ENCODE measurements around the gene FAM219B.
"Not testable (repeated sequence)": the region's sequence is repeated elsewhere in the genome, so short reads cannot be mapped to it uniquely, and the experiment has no call there.

FAM219B gene

GRCh38 chr15:74906450-74907162, at the start of gene FAM219B:
TSS of gene FAM219B (minus strand) at chr15:74906851. CDS start at chr15:74906800, 51 bp downstream.
- peak; percentile 81 for DNase-seq

- DNase-seq: peak; percentile 72
These were observed 49.4 kb upstream of the FAM219B start for GRCh38 chr15:74955796-74956647.

DNA sequence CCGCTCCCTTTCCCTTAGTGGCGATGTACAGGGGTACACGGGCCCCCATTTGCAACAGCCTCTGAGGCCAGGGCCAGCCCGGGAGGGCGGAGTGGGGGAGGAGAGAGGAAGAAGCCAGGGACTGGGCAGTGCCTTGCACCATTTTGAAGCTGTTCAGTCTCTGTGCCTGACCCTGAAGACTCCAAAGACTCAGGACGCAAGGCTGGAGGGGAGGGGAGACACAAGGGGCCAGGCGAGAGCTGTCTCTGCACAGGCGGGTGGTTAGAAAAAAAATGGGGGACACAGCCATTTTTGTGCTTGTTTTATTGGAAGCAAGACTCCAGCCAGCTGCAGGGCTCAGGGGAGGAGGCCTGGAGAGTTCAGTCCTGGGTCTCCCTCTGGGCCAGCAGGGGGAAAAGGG, 48.4 kb upstream of the FAM219B start:
- DNase-seq: no peak

GRCh38 chr15:74954515-74954914, 47.9 kb upstream of the FAM219B start:
- DNase-seq: no peak

DNA sequence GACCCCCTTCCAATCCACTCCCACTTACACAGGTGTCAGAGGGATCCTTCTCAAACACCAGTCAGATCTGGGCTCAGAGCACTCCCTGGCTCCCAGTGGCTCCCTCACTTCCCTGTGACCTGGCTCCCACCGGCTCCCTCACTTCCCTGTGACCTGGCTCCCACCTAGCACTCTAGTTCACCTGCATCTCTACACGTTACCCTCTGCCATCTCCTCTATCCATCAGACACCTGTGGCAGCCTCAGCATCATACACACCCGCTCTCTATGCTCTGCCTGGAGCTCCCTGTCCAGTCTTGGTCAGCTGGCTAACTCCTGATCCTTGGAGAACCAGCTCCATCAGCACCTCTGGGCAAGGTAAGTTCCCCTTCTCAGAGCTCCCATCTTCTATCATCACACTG, 44.4 kb upstream of the FAM219B start:
- DNase-seq: no peak

DNA sequence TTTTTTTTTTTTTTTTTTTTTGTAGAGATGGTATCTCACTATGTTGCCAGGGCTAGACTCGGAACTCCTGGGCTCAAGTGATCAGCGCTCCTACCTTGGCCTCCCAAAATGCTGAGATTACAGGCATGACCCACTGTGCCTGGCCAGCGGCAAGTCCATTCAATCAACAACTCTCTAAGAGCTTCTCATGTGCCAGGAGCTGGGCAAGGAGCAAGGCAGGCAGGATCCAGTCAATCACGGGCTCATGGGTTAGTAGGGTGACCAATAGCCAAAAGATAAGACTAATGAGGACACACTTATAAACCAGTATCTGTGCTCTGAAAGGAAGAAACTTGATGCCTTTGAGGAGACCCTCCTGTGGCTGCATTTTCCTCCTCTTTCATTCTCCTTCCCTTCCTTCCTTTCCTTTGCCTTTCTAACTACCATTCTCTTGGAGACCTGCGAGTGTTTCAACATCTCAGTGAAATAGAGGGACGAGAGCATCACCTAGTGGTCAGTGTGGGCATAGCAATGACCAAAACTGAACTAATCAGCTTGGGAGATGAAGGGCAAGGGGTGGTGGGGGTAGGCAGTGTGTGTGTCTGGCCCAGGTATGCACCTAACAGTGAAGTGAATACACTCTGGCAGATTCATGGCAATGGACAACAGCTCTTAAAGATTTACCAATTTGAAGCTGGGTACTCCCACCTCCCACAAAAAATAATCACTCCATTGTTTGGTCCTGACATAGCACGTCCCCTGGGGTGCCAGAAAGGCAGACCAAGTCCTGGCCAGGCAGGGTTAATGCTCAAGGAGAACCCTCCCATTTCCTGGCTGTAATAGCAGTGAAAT, 43.6 kb upstream of the FAM219B start:
- peak; percentile 84 for DNase-seq

- peak; percentile 92 for DNase-seq
These were observed 31.1 kb upstream of the FAM219B start, which contains the start of gene COX5A for GRCh38 chr15:74937590-74938371. TSS of gene COX5A (minus strand) at chr15:74938073. CDS start at chr15:74938014, 59 bp downstream.

GRCh38 chr15:74937272-74937589, 30.6 kb upstream of the FAM219B start:
- DNase-seq: no peak

DNA sequence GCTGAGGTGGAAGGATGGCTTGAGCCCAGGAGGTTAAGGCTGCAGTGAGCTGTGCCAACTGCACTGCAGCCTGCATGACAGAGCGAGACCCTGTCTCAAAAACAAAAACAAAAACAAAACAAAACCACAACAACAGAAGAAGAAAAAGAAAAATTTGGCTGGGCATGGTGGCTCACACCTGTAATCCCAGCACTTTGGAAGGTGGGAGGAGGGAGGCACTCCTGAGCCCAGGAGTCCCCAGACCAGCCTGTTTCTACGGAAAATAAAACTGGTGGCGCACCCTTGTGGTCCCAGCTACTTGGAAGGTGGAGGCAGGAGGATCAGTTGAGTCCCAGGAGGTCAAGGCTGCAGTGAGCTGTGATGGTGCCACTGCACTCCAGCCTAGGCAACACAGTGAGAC, 28.5 kb upstream of the FAM219B start:
- not testable (repeated sequence) for DNase-seq

DNA sequence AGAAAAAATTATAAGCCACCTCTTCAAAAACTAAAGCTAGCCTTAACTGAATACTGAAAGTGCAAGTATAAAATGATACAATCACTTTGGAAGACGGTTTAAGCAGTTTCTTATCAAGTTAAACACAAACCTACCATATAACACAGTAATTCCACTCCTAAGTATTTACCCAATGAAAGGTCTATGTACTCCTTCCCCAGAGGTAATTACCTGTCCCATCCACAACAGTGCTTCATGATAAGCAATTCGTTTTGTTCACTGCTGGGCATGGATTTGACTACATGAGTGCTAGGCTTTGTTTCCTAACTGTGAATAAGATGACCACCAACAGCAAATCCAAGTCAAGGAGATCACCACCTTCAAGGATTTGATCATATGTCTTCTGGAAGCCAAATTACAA, 26.9 kb upstream of the FAM219B start:
- DNase-seq: no peak

DNA sequence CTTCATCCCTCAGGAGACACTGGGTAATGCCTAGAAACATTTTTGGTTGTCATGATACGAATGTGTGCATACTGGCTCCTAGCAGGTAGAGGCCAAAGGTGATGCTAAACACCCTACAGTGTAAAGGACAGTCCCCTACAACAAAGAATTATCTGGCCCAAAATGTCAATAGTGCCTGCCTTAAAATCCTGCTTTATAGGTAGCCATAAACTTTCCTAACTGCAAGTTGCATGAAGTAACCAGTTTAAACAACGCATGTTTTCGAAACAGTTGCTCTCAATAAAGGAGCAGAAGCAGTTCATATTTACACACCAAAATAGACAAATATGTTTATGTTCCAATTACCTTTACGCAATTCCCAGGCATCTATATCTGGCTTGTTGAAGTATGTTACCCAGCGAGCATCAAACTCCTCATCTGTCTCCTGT, 22.1 kb upstream of the FAM219B start:
- no peak for DNase-seq

GRCh38 chr15:74924525-74924924, 17.9 kb upstream of the FAM219B start:
- no peak for DNase-seq

- DNase-seq: no peak
These were observed 13.8 kb upstream of the FAM219B start for GRCh38 chr15:74920456-74920855.

DNA sequence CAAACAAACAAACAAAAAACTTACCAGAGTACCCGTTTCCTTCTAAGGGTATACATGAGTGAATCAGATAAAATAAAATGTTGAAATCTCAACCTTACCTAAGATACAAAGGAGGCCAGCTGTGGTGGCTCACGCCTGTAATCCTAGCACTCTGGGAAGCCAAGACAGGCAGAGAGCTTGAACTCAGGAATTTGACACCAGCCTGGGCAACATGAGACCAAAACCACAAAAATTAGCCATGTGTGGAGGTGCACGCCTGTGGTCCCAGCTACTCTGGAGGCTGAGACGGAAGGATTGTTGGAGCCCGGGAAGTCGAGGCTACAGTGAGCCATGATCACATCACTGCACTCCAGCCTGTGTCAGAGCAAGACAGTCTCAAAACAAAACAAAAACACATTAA, 11.0 kb upstream of the FAM219B start:
- DNase-seq: no peak

DNA sequence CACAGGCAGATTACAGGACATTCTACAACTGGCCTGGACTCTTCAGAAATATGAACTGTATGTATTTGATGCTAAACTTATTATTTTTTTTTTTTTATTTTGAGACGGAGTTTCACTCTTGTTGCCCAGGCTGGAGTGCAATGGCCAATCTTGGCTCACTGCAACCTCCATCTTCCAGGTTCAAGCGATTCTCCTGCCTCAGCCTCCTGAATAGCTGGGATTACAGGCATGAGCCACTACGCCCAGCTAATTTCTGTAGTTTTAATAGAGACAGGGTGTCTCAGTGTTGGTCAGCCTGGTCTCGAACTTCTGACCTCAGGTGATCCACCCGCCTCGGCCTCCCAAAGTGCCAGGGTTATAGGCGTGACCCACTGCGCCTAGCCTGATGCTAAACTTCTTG, 7.1 kb upstream of the FAM219B start:
- DNase-seq: not testable (repeated sequence)

DNA sequence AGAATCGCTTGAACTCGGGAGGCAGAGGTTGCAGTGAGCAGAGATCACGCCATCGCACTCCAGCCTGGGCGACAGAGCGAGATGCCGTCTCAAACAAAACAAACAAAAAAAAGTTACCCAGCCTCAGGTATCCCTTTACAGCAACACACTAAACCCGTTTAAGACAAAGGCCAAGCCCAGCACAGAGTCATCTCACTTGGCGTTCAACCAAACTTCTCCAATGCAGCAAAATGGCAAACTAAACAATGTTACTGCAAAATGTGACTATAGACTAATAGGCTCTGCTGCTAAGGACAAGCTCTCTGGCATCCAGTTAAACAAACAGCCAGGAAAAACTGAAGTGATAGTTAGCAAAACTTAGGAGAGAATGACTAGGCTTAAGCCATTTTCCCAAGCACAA, 6.4 kb upstream of the FAM219B start:
- DNase-seq: no peak

DNA sequence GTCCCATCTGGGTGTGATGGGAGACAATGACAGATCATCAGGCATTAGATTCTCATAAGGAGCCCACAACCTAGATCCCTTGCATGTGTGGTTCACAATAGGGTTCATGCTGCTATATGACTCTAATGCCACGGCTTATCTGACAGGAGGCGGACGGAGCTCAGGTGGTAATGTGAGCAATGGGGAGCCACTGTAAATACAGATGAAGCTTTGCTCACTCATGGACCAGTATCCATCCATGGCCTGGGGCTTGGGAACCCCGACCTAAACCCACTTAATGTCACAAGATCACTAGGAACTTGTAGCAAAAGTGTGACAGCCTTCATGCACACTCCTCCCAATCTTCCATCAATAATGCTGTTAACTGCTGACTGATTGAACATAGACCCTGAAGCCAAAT, 2.0 kb upstream of the FAM219B start:
- DNase-seq: no peak

- no peak for DNase-seq
These were observed 666 bp upstream of the FAM219B start for GRCh38 chr15:74907163-74907870.

DNA sequence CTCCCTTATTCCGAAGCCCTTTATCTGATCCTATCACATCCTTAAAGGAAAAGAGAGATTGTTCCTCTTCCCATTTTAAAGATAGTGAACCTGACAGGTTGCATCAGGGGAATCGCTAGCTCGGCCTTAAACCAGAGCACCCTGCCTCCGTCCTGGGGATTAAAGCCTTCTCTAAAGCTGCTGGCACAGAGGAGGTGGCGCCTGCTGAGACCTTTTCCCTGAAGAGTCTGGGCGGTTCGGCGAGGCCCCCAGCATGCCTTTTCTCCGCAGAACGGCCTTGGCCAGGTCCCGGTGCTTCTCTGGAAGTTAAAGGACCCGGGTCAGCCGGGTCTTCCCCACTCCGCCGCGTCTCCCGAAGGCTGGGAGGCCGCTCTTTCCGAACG, 593 bp downstream of the FAM219B start:
- DNase-seq: peak; percentile 34

- DNase-seq: no peak
These were observed 2.4 kb downstream of the FAM219B start for GRCh38 chr15:74904190-74904805.

- DNase-seq: no peak
These were observed 3.0 kb downstream of the FAM219B start for GRCh38 chr15:74903676-74904075.

Data from stimulated activated CD4-positive, alpha-beta T cell treated with anti-CD3 and anti-CD28 coated beads, Interleukin-4, amount 100 ng/mL, for 24 hours (primary cell).